HEK293T (cell line): ENCODE results near the gene CDCP1.

Experiments used
- BHLHE40 ChIP-seq: fragments of 450-650 bp; IDR thresholded peaks from 2 replicates; pipeline ENCODE4 v1.6.1; 2016; ENCODE audit warnings: mild to moderate bottlenecking, moderate library complexity, borderline replicate concordance
- CTBP1 ChIP-seq: fragments of 450-650 bp; IDR thresholded peaks from 2 replicates; pipeline ENCODE4 v1.6.1; 2016; ENCODE audit warnings: borderline replicate concordance
- ELF4 ChIP-seq: fragments of 450-650 bp; IDR thresholded peaks from 2 replicates; pipeline ENCODE4 v1.6.1; 2017; ENCODE audit warnings: antibody characterized with exemption
- FOXM1 ChIP-seq: fragments of 450-650 bp; IDR thresholded peaks from 2 replicates; pipeline ENCODE4 v1.6.1; 2017; ENCODE audit warnings: mild to moderate bottlenecking, borderline replicate concordance
- HDGF ChIP-seq: fragments of 450-650 bp; IDR thresholded peaks from 2 replicates; pipeline ENCODE4 v1.6.1; 2017; ENCODE audit warnings: antibody characterized with exemption, borderline replicate concordance
- L3MBTL2 ChIP-seq: fragments of 450-650 bp; conservative IDR thresholded peaks from 2 replicates; pipeline ENCODE4 v1.6.1; 2016; ENCODE audit warnings: mild to moderate bottlenecking
- LEF1 ChIP-seq: fragments of 450-650 bp; IDR thresholded peaks from 2 replicates; pipeline ENCODE4 v1.6.1; 2017; ENCODE audit warnings: mild to moderate bottlenecking, borderline replicate concordance
- SP1 ChIP-seq: fragments of 450-650 bp; IDR thresholded peaks from 2 replicates; pipeline ENCODE4 v1.6.1; 2017
- TARDBP ChIP-seq: fragments of 450-650 bp; IDR thresholded peaks from 2 replicates; pipeline ENCODE4 v1.6.1; 2016
- ZNF384 ChIP-seq: fragments of 450-650 bp; IDR thresholded peaks from 2 replicates; pipeline ENCODE4 v1.6.1; 2016
- TF ChIP-seq, protein P1 (sequence below): fragments of 450-650 bp; IDR thresholded peaks from 2 replicates; pipeline ENCODE4 v1.6.1; 2016

DNA sequence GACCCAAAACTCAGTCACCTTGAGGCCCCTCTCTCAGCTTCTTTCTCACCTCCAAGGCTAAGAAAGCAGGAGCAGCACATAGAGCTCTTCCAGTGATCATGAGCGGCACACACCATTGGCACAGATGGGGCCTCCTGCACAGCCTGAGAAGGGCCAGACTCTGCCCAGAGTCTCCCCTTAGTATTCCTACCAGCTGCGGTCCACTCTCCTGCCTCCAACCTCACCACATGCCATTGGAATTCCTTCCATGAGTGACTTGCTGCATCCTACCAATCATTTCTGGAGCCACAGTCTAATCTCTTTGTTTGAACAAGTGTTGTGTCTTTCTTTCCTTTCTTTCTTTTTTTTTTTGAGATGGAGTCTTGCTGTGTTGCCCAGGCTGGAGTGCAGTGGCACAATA, 39.3 kb downstream of the CDCP1 start:
- TF ChIP-seq ELF4 (no peak), TARDBP (no peak), CTBP1 (no peak), FOXM1 (no peak), HDGF (no peak), ZNF384 (no peak), SP1 (no peak), LEF1 (no peak), L3MBTL2 (no peak), BHLHE40 (no peak)
- TF ChIP-seq, protein P1, sequence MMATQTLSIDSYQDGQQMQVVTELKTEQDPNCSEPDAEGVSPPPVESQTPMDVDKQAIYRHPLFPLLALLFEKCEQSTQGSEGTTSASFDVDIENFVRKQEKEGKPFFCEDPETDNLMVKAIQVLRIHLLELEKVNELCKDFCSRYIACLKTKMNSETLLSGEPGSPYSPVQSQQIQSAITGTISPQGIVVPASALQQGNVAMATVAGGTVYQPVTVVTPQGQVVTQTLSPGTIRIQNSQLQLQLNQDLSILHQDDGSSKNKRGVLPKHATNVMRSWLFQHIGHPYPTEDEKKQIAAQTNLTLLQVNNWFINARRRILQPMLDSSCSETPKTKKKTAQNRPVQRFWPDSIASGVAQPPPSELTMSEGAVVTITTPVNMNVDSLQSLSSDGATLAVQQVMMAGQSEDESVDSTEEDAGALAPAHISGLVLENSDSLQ: no peak
